ES-I3 (cell line): ENCODE data around the gene ADAMTS15.

Experiments used
- H3K36me3 ChIP-seq: 2 replicates; pipeline ENCODE4 v1.6.1; 2013; ENCODE audit warnings: mild to moderate bottlenecking, low read length, control low read depth, moderate library complexity; ENCODE audit not compliant: insufficient read depth
- H3K4me1 ChIP-seq: 2 replicates; pipeline ENCODE4 v1.6.1; 2013; ENCODE audit warnings: mild to moderate bottlenecking, control low read depth, low read length; ENCODE audit not compliant: insufficient read depth
- H3K9ac ChIP-seq: 2 replicates; pipeline ENCODE4 v1.6.1; 2013; ENCODE audit warnings: low read depth, mild to moderate bottlenecking, low read length, moderate library complexity
- H3K9me3 ChIP-seq: 2 replicates; pipeline ENCODE4 v1.6.1; 2013; ENCODE audit warnings: mild to moderate bottlenecking, low read length, moderate library complexity; ENCODE audit not compliant: control insufficient read depth, insufficient read depth

The ADAMTS15 gene

DNA sequence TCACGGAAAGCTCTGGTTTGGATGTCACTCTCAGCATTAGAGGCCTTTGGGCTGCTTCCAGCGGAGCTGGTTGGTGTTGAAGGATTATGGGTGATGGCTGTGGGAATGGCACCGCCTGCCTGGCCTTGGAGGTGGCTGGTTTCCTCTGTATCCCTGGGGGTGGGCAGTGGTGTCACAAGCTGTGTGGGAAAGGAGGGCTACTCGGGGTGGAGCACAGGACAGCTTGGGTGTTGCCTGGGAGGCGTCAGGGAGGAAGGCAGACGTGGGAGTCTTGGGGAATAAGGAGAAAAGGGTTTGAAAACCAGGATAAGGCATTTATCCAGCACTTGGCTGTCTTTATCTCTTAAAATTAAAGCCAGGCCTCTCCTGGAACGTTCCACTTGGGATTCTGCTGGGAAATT is 71.8 kb downstream of the ADAMTS15 start:
- no peaks in the 10 kb centered on the region for H3K9me3 ChIP-seq
- no peaks in the 10 kb centered on the region for H3K36me3 ChIP-seq
- no peak overlapping the region for H3K9ac ChIP-seq
- peaks cover 44% of the 10 kb centered on the region for H3K4me1 ChIP-seq

DNA sequence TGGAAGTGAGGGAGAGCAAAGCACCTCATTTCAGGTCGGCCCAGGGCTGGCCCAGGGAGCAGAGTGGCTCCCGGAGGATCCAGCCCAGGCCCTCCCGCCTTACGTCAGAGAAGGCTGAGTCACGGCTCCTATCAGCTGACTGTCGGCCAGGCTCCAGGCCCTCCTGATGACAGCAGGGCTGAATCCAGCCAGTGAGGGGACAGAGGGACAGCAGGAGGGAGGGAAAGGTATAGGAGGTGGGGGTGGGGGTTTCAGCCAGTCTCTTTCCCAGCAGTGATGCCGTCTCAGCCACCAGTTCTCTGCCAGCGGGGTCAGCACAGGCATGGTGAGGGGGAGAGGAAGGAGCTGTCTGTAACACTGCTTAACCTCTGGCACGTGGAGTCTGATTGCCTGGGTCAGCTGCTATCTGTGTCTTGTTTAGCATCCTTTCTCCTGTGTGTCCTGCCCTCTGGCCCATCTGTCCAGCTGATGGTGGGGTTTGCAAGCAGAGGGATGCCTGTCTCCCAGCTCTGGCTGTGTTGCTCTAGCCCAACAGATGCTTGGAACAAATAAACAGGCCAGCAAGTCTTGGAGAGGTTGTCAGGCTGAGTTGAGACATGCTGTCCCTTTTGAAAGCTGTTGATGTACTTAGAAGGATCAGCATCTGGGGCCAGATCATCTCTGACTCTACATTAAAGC is 74.0 kb downstream of the ADAMTS15 start:
- H3K9ac ChIP-seq: 0 out of 2 replicates have a peak overlapping the region, but pooled peaks have one; percentile 4
- H3K4me1 ChIP-seq: peaks cover 29% of the 10 kb centered on the region
- no peaks in the 10 kb centered on the region for H3K36me3 ChIP-seq
- H3K9me3 ChIP-seq: no peaks in the 10 kb centered on the region

DNA sequence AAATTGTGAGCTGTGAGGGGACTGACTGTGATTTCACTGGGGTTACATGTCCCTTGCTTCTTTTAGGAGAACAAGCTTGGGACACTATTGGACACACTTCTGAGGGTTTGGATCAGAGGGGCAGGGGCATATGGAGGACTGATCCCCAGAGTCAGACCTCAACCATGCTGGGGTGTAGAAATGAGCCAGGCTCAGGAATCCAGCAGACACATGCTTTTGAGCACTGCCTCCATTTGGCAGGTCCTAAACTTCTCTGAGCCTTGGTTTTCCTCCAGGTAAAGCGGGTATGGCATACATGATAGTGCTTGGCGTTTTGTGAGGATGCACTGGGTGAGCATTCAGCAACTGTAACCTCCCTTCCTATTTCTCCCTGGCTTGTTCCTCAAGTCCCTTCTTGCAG is 74.7 kb downstream of the ADAMTS15 start:
- 0 out of 2 replicates have a peak overlapping the region, but pooled peaks have one; percentile 2 for H3K9ac ChIP-seq
- no peaks in the 10 kb centered on the region for H3K36me3 ChIP-seq
- no peaks in the 10 kb centered on the region for H3K9me3 ChIP-seq
- peaks cover 28% of the 10 kb centered on the region for H3K4me1 ChIP-seq

DNA sequence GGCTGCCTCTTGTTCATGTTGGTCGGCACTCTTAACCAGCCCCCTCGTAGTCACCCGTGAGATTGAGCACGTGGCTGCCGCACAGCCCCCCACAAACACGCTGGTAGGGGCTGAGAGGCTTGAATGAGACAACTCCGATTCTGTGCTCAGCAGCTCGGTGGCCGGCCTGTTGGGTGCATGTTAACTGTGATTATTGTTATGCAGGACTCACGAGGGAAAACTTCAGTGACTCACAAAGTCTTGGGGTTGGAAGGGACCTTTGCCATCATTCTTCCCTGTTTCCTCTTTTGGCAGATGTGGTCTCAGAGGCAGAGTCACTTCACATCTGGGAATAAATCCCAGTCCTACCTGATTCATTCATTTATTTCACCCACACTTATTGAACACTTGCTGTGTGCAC is 75.2 kb downstream of the ADAMTS15 start:
- no peaks in the 10 kb centered on the region for H3K9me3 ChIP-seq
- 0 out of 2 replicates have a peak overlapping the region, but pooled peaks have one; percentile 2 for H3K9ac ChIP-seq
- no peaks in the 10 kb centered on the region for H3K36me3 ChIP-seq
- peaks cover 32% of the 10 kb centered on the region for H3K4me1 ChIP-seq

DNA sequence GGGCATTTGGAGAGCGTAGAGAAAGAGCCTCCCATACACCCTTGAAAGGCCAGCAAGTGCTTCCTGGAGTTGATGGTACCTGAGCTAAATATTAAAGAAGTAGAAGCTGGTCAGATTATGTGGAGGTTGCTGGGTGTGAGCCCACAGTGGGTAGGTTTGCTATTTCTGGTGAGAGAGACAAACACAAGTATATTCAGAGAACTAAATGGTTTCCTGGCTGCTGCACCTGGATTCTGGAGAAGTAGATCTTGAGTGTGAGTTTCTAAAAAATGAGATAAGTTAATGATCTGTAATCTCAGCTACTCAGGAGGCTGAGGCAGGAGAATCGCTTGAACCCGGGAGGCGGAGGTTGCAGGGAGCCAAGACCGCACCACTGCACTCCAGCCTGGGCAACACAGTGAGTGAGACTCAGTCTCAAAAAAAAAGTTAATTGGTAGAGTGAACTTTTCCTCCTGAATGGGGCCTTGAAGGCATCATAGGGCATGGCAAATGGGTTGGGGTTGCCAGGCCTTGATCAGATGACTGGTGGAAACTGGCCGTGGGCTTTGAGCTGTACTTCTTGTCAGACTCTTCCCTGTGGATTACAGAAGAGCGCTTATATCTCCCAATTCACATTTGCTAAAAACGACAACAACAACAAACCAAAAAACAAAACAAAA is 75.8 kb downstream of the ADAMTS15 start:
- Histone ChIP-seq H3K4me1 (peaks cover 34% of the 10 kb centered on the region), H3K9me3 (no peaks in the 10 kb centered on the region), H3K9ac (no peak overlapping the region), H3K36me3 (no peaks in the 10 kb centered on the region)

DNA sequence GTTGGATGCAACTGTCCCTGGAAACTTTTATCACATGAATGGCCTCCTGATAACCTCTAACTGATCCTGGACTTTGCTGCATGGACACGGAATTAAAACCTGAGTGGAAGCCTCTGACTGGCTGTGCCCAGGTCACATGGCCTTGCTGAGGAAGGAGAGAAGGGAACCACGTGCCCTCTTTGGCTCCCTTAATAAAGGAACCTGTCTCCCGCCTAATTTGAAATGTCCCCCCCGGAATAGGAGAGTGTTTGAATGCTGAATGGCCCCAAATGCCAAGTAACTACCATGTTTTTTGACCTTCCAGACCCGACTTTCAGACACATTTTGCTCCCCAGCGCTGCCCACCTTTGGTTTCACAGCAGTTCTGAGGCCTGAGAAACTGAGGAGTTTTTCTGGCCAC is 76.9 kb downstream of the ADAMTS15 start:
- no peaks in the 10 kb centered on the region for H3K36me3 ChIP-seq
- H3K9ac ChIP-seq: no peak overlapping the region
- peaks cover 34% of the 10 kb centered on the region for H3K4me1 ChIP-seq
- H3K9me3 ChIP-seq: no peaks in the 10 kb centered on the region
